Testis (tissue), 3 donors: ENCODE data around the gene CLASP2. TPM values are rescaled to one million over a fixed set of nuclear protein-coding genes. Genes with fewer than 3 reads are reported as not detected.
"Not testable (repeated sequence)": the region's sequence is repeated elsewhere in the genome, so short reads cannot be mapped to it uniquely, and the experiment has no call there.

Experiments
- DNase-seq: peaks from one replicate; pipeline ENCODE4 v3.0.0-alpha.2; 2019
- H3K27ac ChIP-seq, 2 donors: fragments of 200-600 bp; sonication (generic); one replicate each; pipeline ENCODE4 v1.5.1; 2019
- H3K27me3 ChIP-seq: fragments of 200-600 bp; sonication (generic); one replicate; pipeline ENCODE4 v1.5.1; 2019
- H3K36me3 ChIP-seq: fragments of 200-600 bp; sonication (generic); one replicate; pipeline ENCODE4 v1.5.1; 2017; ENCODE audit warnings: low read depth; ENCODE audit errors: missing control alignments
- H3K4me1 ChIP-seq: fragments of 200-600 bp; sonication (generic); one replicate; pipeline ENCODE4 v1.5.1; 2019
- H3K4me3 ChIP-seq, 2 donors: fragments of 200-600 bp; sonication (generic); one replicate each; pipeline ENCODE4 v1.5.1; 2017 to 2019
- H3K9me3 ChIP-seq: fragments of 200-600 bp; sonication (generic); one replicate; pipeline ENCODE4 v1.5.1; 2017
- CTCF ChIP-seq, 3 experiments: fragments of 450-650 bp in 2 of 3; fragments of 200-600 bp in 1 of 3; sonication (generic) in 1 of 3; IDR thresholded peaks; one replicate each; pipeline ENCODE4 v1.5.1; 2016 to 2019; ENCODE audit warnings: antibody characterized with exemption in 3 of 3, mild to moderate bottlenecking in 2 of 3, moderate library complexity in 1 of 3
- POLR2A ChIP-seq: fragments of 450-650 bp; IDR thresholded peaks from one replicate; pipeline ENCODE4 v1.6.1; 2017; ENCODE audit warnings: antibody characterized with exemption, mild to moderate bottlenecking, moderate library complexity
- WGBS, 2 donors: methylation state at CpG; one replicate each; pipeline ENCODE4 v1.1.5; 2018; 5-methylcytosine and 5-hydroxymethylcytosine counted together
- intact Hi-C: fragments of 100-400 bp; cut with DNase I; formaldehyde crosslinking; loops from one replicate; pipeline ENCODE4 v1.15.1; 2023; ENCODE audit warnings: low total_unique reads
- polyA plus RNA-seq: library from polyadenylated mRNA; stranded (reverse); fragments of 350-450 nt; fragmentation: Illumina TruSeq; extraction: RNeasy Lipid Tissue Mini Kit (QIAGEN cat#74804); gene quantifications from one replicate; pipeline ENCODE4 v1.2.3, GENCODE V29; 2014; ENCODE audit warnings: low read depth, low replicate concordance; ENCODE audit not compliant: insufficient read depth
- small RNA-seq, 2 donors: library from RNA; depleted of rRNA; stranded (forward); fragments of <200 nt; gene quantifications; one replicate each; pipeline ENCODE3, GENCODE V24; 2016
- total RNA-seq, 2 donors: library from RNA; depleted of rRNA; stranded (reverse); fragments of >200 nt; gene quantifications; one replicate each; pipeline ENCODE4 v1.2.3, GENCODE V29; 2016

CLASP2 gene
- total and polyA plus RNA-seq, 3 donors from 2014 or later = 21.5 to 72.1 (median 68.4) TPM

- DNase-seq = no peak
- whole genome bisulfite sequencing, 2 donors = 94 to 96% methylated on average over 15 of the region's 15 CpGs
- no peak for TF ChIP-seq CTCF (IDR thresholded peaks at IDR 0.05)
- TF ChIP-seq POLR2A = no peak
- no peak overlapping the region for H3K4me3 ChIP-seq
- H3K9me3 ChIP-seq = no peaks in the 10 kb centered on the region
- intact Hi-C loops = no loop called here
- H3K36me3 ChIP-seq = no peaks in the 10 kb centered on the region
- no peak overlapping the region for H3K27ac ChIP-seq
- H3K4me1 ChIP-seq = no peaks in the 10 kb centered on the region
- no peaks in the 10 kb centered on the region for H3K27me3 ChIP-seq
Observed at GRCh38 chr3:33447958-33448357, 270.1 kb downstream of the CLASP2 start.

GRCh38 chr3:33447256-33447625 is 270.8 kb downstream of the CLASP2 start:
- H3K36me3 ChIP-seq, H3K9me3 ChIP-seq, H3K4me3 ChIP-seq, H3K27me3 ChIP-seq, DNase-seq, intact Hi-C loops, H3K4me1 ChIP-seq, H3K27ac ChIP-seq: not testable (repeated sequence)
- whole genome bisulfite sequencing, 2 donors = 82 to 83% methylated on average over 7 of the region's 7 CpGs

Small RNA genes within 50 kb of the gene (small RNA-seq; reads per million reads assigned to genes)
- gene COX6CP10 (0 reads per million in 2 donors), gene RNA5SP128 (0 reads per million in 2 donors)

Other genes with a start within 250 kb of the CLASP2 start
- gene PDCD6IP, start 80.4 kb upstream of the CLASP2 start, total RNA-seq = 100 to 1,000 TPM; 305 to 378 TPM
- gene PDCD6IP, start 80.4 kb upstream of the CLASP2 start, polyA plus RNA-seq = 160 TPM